ENCODE measurements around the gene FARS2.

DNA sequence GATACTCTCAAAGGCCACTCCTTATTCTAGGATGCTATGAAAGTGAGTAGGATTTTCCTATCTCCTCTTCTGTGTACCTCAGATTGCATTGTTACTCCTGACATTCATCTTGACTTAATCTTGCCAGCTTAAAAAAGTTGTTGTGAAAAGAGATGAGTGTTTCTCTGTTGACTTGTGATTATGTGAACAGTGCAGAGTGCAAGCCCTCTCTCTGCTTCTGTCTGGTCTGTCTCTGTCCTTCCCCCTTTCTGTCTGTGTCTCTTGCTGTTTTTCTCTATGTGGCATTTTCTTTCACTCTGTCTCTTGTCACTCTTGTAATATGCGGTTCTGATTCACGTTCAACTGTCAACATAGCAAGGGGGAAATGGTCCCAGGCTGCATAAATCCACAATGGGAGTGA, 306.6 kb downstream of the FARS2 start:
- TF ChIP-seq EZH2 (IDR thresholded peaks at IDR 0.05; ENCODE audit: borderline replicate concordance, low read depth, low read length, severe bottlenecking): no peak
- TF ChIP-seq POLR2A (IDR thresholded peaks at IDR 0.05; ENCODE audit: low read depth, low read length): no peak
- TF ChIP-seq, protein P1, sequence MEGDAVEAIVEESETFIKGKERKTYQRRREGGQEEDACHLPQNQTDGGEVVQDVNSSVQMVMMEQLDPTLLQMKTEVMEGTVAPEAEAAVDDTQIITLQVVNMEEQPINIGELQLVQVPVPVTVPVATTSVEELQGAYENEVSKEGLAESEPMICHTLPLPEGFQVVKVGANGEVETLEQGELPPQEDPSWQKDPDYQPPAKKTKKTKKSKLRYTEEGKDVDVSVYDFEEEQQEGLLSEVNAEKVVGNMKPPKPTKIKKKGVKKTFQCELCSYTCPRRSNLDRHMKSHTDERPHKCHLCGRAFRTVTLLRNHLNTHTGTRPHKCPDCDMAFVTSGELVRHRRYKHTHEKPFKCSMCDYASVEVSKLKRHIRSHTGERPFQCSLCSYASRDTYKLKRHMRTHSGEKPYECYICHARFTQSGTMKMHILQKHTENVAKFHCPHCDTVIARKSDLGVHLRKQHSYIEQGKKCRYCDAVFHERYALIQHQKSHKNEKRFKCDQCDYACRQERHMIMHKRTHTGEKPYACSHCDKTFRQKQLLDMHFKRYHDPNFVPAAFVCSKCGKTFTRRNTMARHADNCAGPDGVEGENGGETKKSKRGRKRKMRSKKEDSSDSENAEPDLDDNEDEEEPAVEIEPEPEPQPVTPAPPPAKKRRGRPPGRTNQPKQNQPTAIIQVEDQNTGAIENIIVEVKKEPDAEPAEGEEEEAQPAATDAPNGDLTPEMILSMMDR (IDR thresholded peaks at IDR 0.05; ENCODE audit: extremely low read depth in 1 of 2, insufficient read depth in 1 of 2, low read depth in 1 of 2, low read length in 2 of 2): no peak
- no peak for TF ChIP-seq POLR2AphosphoS5 (IDR thresholded peaks at IDR 0.05; ENCODE audit: insufficient read depth, low read depth, low read length)
- TF ChIP-seq GATA2 (IDR thresholded peaks at IDR 0.05; ENCODE audit: insufficient read depth, insufficient read length, low read depth, low read length): no peak
- TF ChIP-seq FOS (IDR thresholded peaks at IDR 0.05; ENCODE audit: borderline replicate concordance, insufficient read depth, low read length): no peak
